Omental fat pad (tissue), 4 donors: ENCODE results near the gene EIF4G3. TPM values are rescaled to one million over a fixed set of nuclear protein-coding genes. Genes with fewer than 3 reads are reported as not detected.
"Not testable (repeated sequence)": the region's sequence is repeated elsewhere in the genome, so short reads cannot be mapped to it uniquely, and the experiment has no call there.

ENCODE experiments used
- ATAC-seq: fragments of 150-250 bp; one replicate; pipeline ENCODE4 v1.9.1; 2016; ENCODE audit warnings: mild to moderate bottlenecking, moderate library complexity; ENCODE audit not compliant: low FRiP score
- DNase-seq: peaks from one replicate; pipeline ENCODE4 v3.0.0-alpha.2; 2019; ENCODE audit warnings: low spot score
- CTCF ChIP-seq, 3 donors: fragments of 450-650 bp; IDR thresholded peaks; one replicate each; pipeline ENCODE4 v1.5.1; 2016 to 2017; ENCODE audit warnings: antibody characterized with exemption in 3 of 3, mild to moderate bottlenecking in 3 of 3, moderate library complexity in 2 of 3
- total RNA-seq, 4 donors: library from RNA; depleted of rRNA; stranded (reverse); fragments of >200 nt; gene quantifications; one replicate each; pipeline ENCODE4 v1.1.0, GENCODE V29; 2016

EIF4G3 gene
- total RNA-seq, 4 donors from 2014 or later = 50.2 to 69.5 (median 51.8) TPM

- TF ChIP-seq CTCF (IDR thresholded peaks at IDR 0.05) = peak in 1 of 3 donors; percentile 13
- DNase-seq = no peak
- ATAC-seq = peak; percentile 11
Measured at GRCh38 chr1:21216835-21217811, 40.4 kb upstream of the EIF4G3 start.

GRCh38 chr1:21212126-21212525, 35.4 kb upstream of the EIF4G3 start:
- no peak for ATAC-seq
- DNase-seq = no peak
- TF ChIP-seq CTCF (IDR thresholded peaks at IDR 0.05) = no peak

GRCh38 chr1:21208137-21208700, 31.5 kb upstream of the EIF4G3 start:
- not testable (repeated sequence) for ATAC-seq

GRCh38 chr1:21206117-21206516, 29.4 kb upstream of the EIF4G3 start:
- DNase-seq (no peak), ATAC-seq (no peak)
- no peak for TF ChIP-seq CTCF (IDR thresholded peaks at IDR 0.05)

More at GRCh38 chr1:21208137-21208700, 31.5 kb upstream of the EIF4G3 start:
- not testable (repeated sequence) for DNase-seq

- DNase-seq = no peak
- TF ChIP-seq CTCF (IDR thresholded peaks at IDR 0.05) = no peak
- no peak for ATAC-seq
Measured at GRCh38 chr1:21205416-21205815, 28.7 kb upstream of the EIF4G3 start.

- ATAC-seq = no peak
- no peak for DNase-seq
- no peak for TF ChIP-seq CTCF (IDR thresholded peaks at IDR 0.05)
Measured at GRCh38 chr1:21201650-21202049, 25.0 kb upstream of the EIF4G3 start.

GRCh38 chr1:21201238-21201637, 24.5 kb upstream of the EIF4G3 start:
- not testable (repeated sequence) for DNase-seq, ATAC-seq

- no peak for ATAC-seq
- TF ChIP-seq CTCF (IDR thresholded peaks at IDR 0.05) = no peak
- DNase-seq = no peak
Measured at GRCh38 chr1:21200767-21201166, 24.1 kb upstream of the EIF4G3 start.
